ENCODE results near the gene NCOA4.
"Not testable (repeated sequence)": the region's sequence is repeated elsewhere in the genome, so short reads cannot be mapped to it uniquely, and the experiment has no call there.

The NCOA4 gene

GRCh38 chr10:45983538-45984186 lies 46.8 kb downstream of the NCOA4 start:
- TF ChIP-seq, protein P1, sequence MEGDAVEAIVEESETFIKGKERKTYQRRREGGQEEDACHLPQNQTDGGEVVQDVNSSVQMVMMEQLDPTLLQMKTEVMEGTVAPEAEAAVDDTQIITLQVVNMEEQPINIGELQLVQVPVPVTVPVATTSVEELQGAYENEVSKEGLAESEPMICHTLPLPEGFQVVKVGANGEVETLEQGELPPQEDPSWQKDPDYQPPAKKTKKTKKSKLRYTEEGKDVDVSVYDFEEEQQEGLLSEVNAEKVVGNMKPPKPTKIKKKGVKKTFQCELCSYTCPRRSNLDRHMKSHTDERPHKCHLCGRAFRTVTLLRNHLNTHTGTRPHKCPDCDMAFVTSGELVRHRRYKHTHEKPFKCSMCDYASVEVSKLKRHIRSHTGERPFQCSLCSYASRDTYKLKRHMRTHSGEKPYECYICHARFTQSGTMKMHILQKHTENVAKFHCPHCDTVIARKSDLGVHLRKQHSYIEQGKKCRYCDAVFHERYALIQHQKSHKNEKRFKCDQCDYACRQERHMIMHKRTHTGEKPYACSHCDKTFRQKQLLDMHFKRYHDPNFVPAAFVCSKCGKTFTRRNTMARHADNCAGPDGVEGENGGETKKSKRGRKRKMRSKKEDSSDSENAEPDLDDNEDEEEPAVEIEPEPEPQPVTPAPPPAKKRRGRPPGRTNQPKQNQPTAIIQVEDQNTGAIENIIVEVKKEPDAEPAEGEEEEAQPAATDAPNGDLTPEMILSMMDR (IDR thresholded peaks at IDR 0.05; ENCODE audit: control insufficient read depth, insufficient read depth, low read depth, low read length, missing control alignments), result peak; percentile 45
- not testable (repeated sequence) for H3K4me3 ChIP-seq (ENCODE audit: control insufficient read depth, low read depth, low read length)
- peak; percentile 25 for DNase-seq (ENCODE audit: low read depth)

GRCh38 chr10:45981367-45981766 lies 49.1 kb downstream of the NCOA4 start:
- H3K4me3 ChIP-seq (ENCODE audit: control insufficient read depth, low read depth, low read length); DNase-seq (ENCODE audit: low read depth): not testable (repeated sequence)

- not testable (repeated sequence) for H3K4me3 ChIP-seq (ENCODE audit: control insufficient read depth, low read depth, low read length); DNase-seq (ENCODE audit: low read depth)
Measured at GRCh38 chr10:45978554-45978953, 51.9 kb downstream of the NCOA4 start.

- H3K4me3 ChIP-seq (ENCODE audit: control insufficient read depth, low read depth, low read length); DNase-seq (ENCODE audit: low read depth): not testable (repeated sequence)
Measured at GRCh38 chr10:45974041-45974440, 56.4 kb downstream of the NCOA4 start.

- not testable (repeated sequence) for DNase-seq (ENCODE audit: low read depth)
- peak overlapping the region; percentile 65 for H3K4me3 ChIP-seq (ENCODE audit: control insufficient read depth, low read depth, low read length)
Measured at GRCh38 chr10:45972813-45973169, 57.6 kb downstream of the NCOA4 start.

GRCh38 chr10:45972106-45972812 lies 58.2 kb downstream of the NCOA4 start, which contains the start of gene TIMM23:
TSS of gene TIMM23 (plus strand) at chr10:45972489. CDS start at chr10:45972625, 136 bp downstream.
- peak; percentile 21 for DNase-seq (ENCODE audit: low read depth)

DNA sequence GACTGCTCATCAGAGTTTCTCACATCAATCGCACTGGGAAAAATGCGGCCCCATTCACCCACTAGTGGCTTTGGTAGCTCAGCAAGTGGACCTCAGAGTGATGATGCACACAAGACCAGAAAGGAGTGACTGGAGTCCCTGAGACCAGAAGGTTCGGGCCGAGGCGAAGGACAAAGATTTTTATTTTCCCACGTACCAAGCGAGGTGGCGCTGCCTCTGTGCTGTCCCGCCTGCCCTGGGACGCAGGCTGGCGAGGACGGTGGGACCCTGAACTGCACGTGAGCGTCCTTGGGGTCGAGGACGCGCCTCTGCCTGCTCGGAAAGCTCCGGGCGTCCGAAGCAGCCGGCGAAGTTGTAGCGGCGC lies 58.7 kb downstream of the NCOA4 start:
- not testable (repeated sequence) for DNase-seq (ENCODE audit: low read depth)
- H3K4me3 ChIP-seq (ENCODE audit: control insufficient read depth, low read depth, low read length), result peak overlapping the region; percentile 65

More at GRCh38 chr10:45972106-45972812, 58.2 kb downstream of the NCOA4 start, which contains the start of gene TIMM23:
- peak within 1 kb of the TSS; percentile 65 for H3K4me3 ChIP-seq (ENCODE audit: control insufficient read depth, low read depth, low read length)

DNA sequence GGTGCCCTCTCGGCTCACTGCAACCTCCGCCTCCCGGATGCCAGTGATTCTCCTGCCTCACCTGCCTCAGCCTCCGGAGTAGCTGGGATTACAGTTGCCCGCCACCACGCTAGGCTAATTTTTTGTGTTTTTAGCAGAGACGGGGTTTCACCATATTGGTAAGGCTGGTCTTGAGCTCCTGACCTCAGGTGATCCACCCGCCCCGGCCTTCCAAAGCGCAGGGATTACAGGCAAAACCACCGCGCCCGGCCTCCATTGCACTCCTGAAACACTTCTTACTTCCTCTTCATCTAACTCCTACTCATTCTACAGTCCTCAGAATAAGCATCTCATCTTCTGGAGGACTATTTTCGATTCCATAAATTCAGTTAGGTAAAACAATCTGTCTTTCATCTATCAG lies 59.4 kb downstream of the NCOA4 start:
- H3K4me3 ChIP-seq (ENCODE audit: control insufficient read depth, low read depth, low read length), result peak overlapping the region; percentile 1; the same call in 1 of the 2 replicates
- DNase-seq (ENCODE audit: low read depth), result not testable (repeated sequence)

DNA sequence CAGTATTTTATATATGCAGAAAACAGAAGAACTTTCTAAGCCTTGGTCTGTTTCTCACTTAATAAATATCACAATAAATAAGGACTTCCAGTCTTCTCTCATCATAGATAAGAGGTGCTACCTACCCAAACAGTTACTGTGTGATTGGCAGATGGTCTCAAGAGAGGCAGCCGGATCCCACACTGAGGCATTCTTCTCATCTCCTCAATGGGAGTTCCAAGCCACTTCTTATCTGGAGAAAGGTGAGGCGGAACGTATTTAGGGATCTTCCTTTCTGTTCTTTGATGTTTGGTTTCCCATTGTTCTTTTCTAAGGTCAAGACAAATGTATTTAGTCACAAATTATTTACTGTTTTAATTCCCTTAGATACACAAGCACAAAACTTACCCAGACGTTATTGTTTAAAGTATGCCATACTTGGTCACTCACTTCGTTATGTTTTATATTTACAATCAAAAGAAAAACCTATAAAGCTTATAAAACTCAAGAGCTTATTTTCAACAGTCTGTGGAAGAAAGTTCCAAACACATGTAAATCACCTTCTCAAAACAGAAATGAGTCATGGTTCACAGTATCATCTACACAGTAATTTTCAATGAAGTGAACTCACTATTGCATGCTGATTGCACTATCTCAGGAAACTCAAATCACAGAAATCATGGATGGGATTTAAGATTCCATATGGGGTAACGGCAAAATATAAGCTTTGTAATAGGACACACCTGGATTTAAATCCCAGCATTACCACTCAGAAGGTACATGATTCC lies 67.6 kb downstream of the NCOA4 start:
- H3K4me3 ChIP-seq (ENCODE audit: control insufficient read depth, low read depth, low read length); DNase-seq (ENCODE audit: low read depth): not testable (repeated sequence)

DNA sequence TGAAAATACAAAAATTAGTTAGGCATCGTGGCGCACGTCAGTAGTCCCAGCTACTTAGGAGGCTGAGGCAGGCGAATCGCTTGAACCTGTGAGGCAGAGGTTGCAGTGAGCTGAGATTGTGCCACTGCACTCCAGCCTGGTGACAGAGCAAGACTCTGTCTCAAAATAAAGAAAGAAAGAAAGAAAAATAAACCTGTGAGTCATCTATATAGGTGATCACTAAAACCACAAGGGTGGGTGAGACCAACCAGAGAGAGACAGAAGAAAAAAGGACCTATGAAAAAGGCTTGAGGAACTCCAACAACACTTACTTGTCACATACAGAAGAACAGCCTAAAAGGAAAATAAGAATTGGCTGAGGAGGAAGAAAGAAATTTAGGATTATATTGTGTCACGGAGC lies 72.5 kb downstream of the NCOA4 start:
- DNase-seq (ENCODE audit: low read depth); H3K4me3 ChIP-seq (ENCODE audit: control insufficient read depth, low read depth, low read length): not testable (repeated sequence)

DNA sequence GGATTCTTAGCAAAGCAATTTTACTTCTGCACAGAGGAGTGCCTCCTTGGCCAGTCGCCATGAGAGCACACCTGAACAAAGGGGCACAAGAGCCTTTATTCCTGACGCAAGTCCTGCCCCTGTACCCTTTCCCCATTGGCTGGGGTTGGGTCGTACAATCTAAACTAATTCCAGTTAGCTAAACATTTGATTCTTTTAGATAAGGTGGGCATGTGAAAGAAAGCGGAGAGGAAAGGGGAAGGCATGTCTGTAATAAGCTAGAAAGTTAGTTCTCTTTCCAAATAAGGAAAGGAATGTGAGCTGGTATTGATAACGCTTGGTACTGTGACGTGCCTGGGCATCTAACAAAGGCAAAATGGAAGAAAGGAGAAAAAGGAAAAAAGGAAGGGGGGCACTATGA lies 73.8 kb downstream of the NCOA4 start:
- DNase-seq (ENCODE audit: low read depth); H3K4me3 ChIP-seq (ENCODE audit: control insufficient read depth, low read depth, low read length): not testable (repeated sequence)

Measured in AG09309 (cell line).